Myocyte (in vitro differentiated cells): ENCODE data around the gene ZNF335. TPM values are rescaled to one million over a fixed set of nuclear protein-coding genes. Genes with fewer than 3 reads are reported as not detected.

Source experiments
- DNase-seq: peaks from one replicate; pipeline ENCODE4 v3.0.0-alpha.2; 2012; ENCODE audit warnings: low read depth
- total RNA-seq: library from RNA; depleted of rRNA; stranded (reverse); fragments of >200 nt; gene quantifications from 2 replicates; pipeline ENCODE4 v1.2.3, GENCODE V29; 2014

ZNF335 gene
- total RNA-seq, 1 donor from 2014 or later, result 15.2 TPM

GRCh38 chr20:45952861-45953260 is 19.1 kb downstream of the ZNF335 start:
- DNase-seq, result no peak

DNA sequence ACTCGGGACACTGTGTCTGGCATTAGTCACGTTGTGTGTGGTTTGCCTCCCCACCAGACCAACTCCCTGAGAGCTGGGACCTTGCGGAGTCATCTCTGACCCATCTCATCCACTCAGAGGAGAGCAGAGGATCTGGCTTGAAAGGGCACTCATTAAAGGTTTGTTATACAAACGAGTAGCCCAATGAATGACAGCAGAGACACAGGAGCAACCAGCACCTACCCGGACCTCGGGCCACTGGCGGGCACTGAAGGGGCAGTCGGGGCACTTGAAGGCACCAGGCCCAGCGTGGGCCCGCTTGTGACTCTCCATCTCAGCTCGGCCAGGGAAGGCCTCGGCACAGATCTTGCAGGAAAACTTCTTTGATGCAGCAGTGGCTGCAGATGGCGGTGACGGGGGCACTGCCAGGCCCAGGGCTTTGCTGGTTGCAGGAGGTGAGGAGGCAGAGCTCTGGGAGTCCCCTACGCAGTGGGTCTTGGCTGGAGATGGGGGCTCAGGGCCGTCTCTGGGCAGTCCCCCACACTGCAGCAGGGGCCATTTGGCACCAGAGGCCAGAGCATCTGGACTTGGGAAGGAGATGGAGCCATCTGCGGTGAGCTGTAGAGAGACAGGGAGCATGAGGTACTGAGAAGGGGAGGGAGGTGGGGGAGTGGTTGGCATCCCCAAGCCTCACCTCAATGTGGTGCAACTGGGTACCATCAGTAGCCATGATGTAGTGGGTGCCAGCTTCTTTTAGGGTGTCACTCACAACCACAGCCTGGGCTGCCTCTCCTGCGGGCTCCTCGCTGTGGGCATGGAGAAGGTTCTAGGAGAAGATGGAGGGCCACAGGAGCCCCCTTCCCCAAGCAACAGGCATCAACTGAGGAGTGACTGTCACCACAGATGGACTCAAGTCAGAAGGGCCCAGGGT is 19.8 kb downstream of the ZNF335 start:
- peak; percentile 31 for DNase-seq

- no peak for DNase-seq
Observed at GRCh38 chr20:45950330-45950646, 21.7 kb downstream of the ZNF335 start.

DNA sequence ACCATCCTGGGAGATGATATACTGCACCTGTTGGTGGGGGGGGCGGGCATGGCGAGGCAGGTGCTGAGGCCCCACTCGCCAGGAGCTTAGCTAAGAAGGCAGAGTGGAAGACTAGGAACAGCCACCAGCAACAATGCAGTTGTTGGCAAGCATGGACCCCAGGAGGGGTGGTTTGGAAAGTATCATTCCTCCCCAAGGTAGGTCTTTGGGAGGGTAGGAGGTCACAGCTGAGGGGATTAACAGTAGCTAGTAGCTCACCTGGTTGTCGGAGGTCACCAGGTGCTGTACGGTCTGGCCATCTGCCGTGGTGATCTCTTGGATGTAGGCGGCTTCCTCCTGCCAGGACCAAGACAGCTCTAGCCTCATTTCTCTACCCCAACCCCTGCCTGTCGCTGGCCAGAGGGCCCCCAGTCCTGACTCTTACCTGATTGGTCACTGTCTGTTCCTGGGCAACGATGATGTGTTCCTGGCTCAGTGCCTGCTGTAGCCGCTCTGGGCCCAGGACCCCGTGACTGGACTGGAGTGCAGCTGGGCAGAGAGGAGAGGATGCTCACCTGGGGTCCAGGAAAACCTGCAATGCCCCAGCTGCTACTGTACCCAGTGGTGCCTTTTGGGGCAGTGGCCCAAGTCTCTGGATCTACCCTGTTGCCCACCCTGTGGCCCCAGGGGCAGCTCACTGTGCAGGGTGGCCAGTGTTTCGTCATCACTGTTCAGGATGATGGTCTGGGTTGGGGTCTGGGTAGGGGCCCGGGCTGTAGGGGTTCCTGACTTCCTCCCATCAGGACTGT is 22.3 kb downstream of the ZNF335 start:
- DNase-seq, result no peak

GRCh38 chr20:45948742-45949541 is 23.1 kb downstream of the ZNF335 start:
- DNase-seq, result peak; percentile 61

DNA sequence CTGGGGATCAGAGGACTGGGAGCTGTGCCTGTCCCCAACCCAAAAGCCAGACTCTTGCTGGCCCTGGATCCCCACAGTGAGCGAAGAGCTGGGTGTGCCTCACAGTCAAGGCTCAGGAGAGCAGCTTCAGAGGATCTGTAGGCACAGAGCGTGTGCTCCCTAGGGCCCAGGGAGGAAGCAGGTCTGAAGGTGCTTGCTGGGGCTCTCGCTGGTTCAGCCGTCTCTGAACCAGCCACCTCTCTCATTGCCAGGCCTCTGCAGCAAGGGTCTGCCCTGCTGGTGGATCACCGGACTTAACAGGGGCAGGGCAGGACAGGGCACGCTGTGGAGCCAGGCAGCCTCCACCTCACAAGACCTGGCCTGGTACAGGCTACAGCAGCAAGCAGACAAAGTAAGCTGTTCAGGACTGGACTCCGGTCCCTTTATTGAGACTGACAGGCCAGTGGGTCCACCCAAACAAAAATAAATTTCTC is 23.7 kb downstream of the ZNF335 start:
- no peak for DNase-seq

DNA sequence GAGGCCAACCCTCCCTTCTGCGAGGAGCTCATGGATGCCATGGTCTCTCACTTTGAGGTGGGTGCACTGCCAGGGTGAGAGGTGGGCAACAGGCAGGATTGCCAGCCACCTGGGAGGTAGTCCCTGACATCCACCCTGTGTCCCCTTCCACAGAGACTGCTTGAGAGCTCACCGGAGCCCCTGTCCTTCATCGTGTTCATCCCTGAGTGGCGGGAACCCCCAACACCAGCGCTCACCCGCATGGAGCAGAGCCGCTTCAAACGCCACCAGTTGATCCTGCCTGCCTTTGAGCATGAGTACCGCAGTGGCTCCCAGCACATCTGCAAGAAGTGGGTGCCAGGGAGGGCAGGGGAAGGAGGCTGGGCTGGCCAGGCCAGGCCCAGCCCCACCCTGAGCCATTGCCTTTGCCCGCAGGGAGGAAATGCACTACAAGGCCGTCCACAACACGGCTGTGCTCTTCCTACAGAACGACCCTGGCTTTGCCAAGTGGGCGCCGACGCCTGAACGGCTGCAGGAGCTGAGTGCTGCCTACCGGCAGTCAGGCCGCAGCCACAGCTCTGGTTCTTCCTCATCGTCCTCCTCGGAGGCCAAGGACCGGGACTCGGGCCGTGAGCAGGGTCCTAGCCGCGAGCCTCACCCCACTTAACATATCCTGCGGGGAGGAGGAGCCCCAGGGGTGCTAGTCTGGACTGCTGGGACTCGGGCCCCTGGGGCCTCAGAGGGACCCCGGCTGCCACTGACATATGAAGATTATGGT is 24.7 kb downstream of the ZNF335 start:
- DNase-seq, result no peak

- DNase-seq, result peak; percentile 90
Observed at GRCh38 chr20:45946149-45946970, 25.6 kb downstream of the ZNF335 start.

DNA sequence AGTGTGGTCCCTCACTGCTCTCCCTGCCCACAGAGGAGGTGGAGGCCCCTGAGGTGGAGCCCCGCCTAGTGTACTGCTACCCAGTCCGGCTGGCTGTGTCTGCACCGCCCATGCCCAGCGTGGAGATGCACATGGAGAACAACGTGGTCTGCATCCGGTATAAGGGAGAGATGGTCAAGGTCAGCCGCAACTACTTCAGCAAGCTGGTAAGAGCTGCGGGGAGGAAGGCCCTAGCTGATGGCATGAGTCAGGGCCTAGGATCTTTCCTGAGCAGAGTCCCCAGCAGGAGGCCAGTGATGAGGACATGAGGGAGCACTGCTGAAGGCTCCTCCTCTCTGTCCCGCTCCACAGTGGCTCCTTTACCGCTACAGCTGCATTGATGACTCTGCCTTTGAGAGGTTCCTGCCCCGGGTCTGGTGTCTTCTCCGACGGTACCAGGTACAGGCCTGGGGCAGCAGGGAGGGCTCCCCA is 26.3 kb downstream of the ZNF335 start:
- DNase-seq, result no peak

- DNase-seq, result no peak
Observed at GRCh38 chr20:45944965-45945677, 26.9 kb downstream of the ZNF335 start.

GRCh38 chr20:45944151-45944964 is 27.6 kb downstream of the ZNF335 start:
- no peak for DNase-seq

DNA sequence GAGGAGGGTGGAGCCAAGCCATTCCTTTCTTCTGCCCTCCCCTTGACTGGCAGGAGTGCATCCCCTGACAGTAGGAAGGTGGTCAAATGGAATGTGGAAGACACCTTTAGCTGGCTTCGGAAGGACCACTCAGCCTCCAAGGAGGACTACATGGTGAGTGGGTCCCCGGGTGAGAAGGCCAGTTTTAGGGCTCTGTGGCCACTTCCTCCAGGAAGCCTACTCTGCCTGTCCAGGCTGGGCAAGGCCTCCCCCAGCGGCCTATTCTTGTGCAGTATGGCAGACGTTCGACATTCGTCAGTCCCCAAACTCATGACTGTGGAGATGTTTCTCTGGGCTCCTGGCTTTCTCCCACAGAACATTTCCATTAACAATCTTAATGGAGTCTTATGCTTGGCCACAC is 28.4 kb downstream of the ZNF335 start:
- DNase-seq, result no peak

DNA sequence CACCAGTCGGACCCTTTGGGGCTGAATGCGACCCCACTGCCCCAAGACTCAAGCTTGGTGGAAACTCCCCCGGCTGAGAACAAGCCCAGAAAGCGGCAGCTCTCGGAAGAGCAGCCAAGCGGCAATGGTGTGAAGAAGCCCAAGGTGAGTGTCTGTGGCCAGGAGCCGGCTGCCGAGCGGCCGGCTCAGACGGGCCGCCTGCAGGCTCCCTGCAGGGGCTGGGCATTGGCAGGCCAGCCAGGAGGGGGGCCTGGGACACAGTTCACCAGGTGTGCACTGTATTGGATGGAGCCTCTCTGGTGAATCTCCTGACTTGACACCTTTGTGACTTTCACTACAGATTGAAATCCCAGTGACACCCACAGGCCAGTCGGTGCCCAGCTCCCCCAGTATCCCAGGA is 31.5 kb downstream of the ZNF335 start:
- DNase-seq, result no peak

GRCh38 chr20:45940053-45940452 is 31.9 kb downstream of the ZNF335 start:
- no peak for DNase-seq

DNA sequence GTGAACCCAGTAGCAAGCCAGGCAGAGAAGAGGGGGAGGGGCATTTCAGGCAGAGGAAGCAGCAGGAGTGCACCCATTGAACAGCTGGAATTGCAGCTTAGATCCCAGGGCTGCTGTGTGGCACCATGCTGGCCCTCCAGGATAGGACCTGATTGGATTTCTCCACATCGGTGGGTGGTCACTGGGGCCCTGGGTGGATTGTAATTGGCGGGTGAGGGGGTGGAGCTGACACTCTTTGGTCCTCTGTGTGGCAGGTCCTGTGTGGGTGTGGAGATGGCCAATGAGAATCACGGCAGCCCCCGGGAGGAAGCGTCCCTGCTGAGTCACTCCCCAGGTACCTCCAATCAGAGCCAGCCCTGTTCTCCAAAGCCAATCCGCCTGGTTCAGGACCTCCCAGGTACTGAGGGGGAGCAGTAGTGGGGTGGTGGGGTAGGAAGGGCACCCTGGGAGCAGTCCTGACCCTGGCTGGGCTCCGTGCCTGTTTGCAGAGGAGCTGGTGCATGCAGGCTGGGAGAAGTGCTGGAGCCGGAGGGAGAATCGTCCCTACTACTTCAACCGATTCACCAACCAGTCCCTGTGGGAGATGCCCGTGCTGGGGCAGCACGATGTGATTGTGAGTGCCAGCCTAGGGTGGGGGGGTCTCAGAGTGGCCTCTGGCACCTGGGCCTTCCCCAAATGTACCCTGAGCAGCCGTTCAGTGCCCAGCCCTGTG is 33.1 kb downstream of the ZNF335 start:
- DNase-seq, result no peak

DNA sequence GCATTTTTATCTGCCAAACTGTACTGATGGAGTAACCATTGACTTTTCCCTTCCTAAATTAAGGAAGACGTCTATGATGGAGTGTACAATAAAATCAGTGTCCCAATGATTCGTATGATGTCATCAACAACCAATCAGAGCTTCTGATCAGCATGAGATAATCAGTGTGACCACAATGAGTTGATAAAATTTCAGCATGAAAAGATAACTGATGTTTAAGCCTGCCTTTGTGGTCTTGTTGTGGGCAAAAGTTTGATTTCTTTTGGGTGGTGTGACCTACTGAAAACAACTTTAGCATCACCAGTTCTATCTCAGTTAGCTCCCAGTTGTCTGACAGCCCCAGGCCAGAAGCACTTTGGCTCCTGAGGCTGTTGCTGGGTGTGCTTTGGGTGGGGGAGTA is 34.2 kb downstream of the ZNF335 start:
- DNase-seq, result no peak

GRCh38 chr20:45935416-45936046 is 36.5 kb downstream of the ZNF335 start:
- peak; percentile 60 for DNase-seq
